Neural cell (in vitro differentiated cells): ENCODE data around the gene EVX1. TPM values are rescaled to one million over a fixed set of nuclear protein-coding genes. Genes with fewer than 3 reads are reported as not detected.

ENCODE experiments used
- H2AFZ ChIP-seq: fragments of 200-600, 300-800 bp; sonication (generic), shearing (Covaris generic); 2 replicates; pipeline ENCODE4 v1.6.0; 2014; ENCODE audit warnings: low read depth, mild to moderate bottlenecking, antibody characterized with exemption, low read length, moderate library complexity
- H3F3A ChIP-seq: fragments of 200-600 bp; shearing (Covaris generic); 2 replicates; pipeline ENCODE4 v1.6.1; 2016; ENCODE audit warnings: mild to moderate bottlenecking, moderate library complexity, mixed read lengths, antibody characterized with exemption, low read length; ENCODE audit not compliant: insufficient read depth, poor library complexity, severe bottlenecking
- H3K27ac ChIP-seq: fragments of 200-600, 300-800 bp; sonication (generic), shearing (Covaris generic); 2 replicates; pipeline ENCODE4 v1.5.1; 2014; ENCODE audit warnings: mild to moderate bottlenecking, low read length, moderate library complexity
- H3K27me3 ChIP-seq: fragments of 300-800, 200-600 bp; sonication (generic), shearing (Covaris generic); 2 replicates; pipeline ENCODE4 v1.6.0; 2014; ENCODE audit warnings: mild to moderate bottlenecking, low read depth, low read length, moderate library complexity; ENCODE audit not compliant: insufficient read depth
- H3K36me3 ChIP-seq: fragments of 300-800, 200-600 bp; sonication (generic), shearing (Covaris generic); 2 replicates; pipeline ENCODE4 v1.5.1; 2014; ENCODE audit warnings: mild to moderate bottlenecking, antibody characterized with exemption, low read length, moderate library complexity; ENCODE audit not compliant: insufficient read depth
- H3K4me2 ChIP-seq: fragments of 300-800, 200-600 bp; sonication (generic), shearing (Covaris generic); 2 replicates; pipeline ENCODE4 v1.6.0; 2014; ENCODE audit warnings: mild to moderate bottlenecking, low read length
- H3K4me3 ChIP-seq: fragments of 300-800, 200-600 bp; sonication (generic), shearing (Covaris generic); 2 replicates; pipeline ENCODE4 v1.5.1; 2014; ENCODE audit warnings: mild to moderate bottlenecking, low read length, moderate library complexity
- H3K79me2 ChIP-seq: fragments of 200-600 bp; shearing (Covaris generic); replicated peaks from 2 replicates; pipeline ENCODE4 v1.6.0; 2014; ENCODE audit warnings: mild to moderate bottlenecking, low read length, moderate library complexity; ENCODE audit not compliant: insufficient read depth
- H3K9ac ChIP-seq: fragments of 300-800, 200-600 bp; sonication (generic), shearing (Covaris generic); 2 replicates; pipeline ENCODE4 v1.6.1; 2016; ENCODE audit warnings: mild to moderate bottlenecking, low read length, mixed read lengths
- H3K9me2 ChIP-seq: fragments of 200-600 bp; shearing (Covaris generic); 2 replicates; pipeline ENCODE4 v1.6.1; 2016; ENCODE audit warnings: mild to moderate bottlenecking, low read length, mixed read lengths; ENCODE audit not compliant: insufficient read depth
- H3K9me3 ChIP-seq: fragments of 200-600, 300-800 bp; sonication (generic), shearing (Covaris generic); 2 replicates; pipeline ENCODE4 v1.6.1; 2016; ENCODE audit warnings: mild to moderate bottlenecking, mixed run types, low read length, moderate library complexity, mixed read lengths
- H4K20me1 ChIP-seq: fragments of 200-600 bp; shearing (Covaris generic); 2 replicates; pipeline ENCODE4 v1.6.1; 2016; ENCODE audit warnings: mild to moderate bottlenecking, mixed run types; ENCODE audit not compliant: insufficient read depth
- EP300 ChIP-seq: fragments of 450-650 bp; conservative IDR thresholded peaks from 2 replicates; pipeline ENCODE4 v1.6.1; 2014; ENCODE audit warnings: antibody characterized with exemption, mild to moderate bottlenecking, moderate library complexity; ENCODE audit not compliant: poor library complexity, severe bottlenecking
- EZH2 ChIP-seq: fragments of 200-600, 300-800 bp; shearing (Covaris generic), sonication (generic); IDR thresholded peaks from 2 replicates; pipeline ENCODE4 v1.6.1; 2014; ENCODE audit warnings: antibody characterized with exemption, low read length, borderline replicate concordance, mild to moderate bottlenecking; ENCODE audit not compliant: insufficient read depth, poor library complexity, severe bottlenecking
- MXI1 ChIP-seq: fragments of 450-650 bp; conservative IDR thresholded peaks from 2 replicates; pipeline ENCODE4 v1.6.1; 2014; ENCODE audit warnings: antibody characterized with exemption, mild to moderate bottlenecking; ENCODE audit not compliant: poor library complexity, severe bottlenecking
- POLR2AphosphoS5 ChIP-seq: IDR thresholded peaks from 2 replicates; pipeline ENCODE4 v1.6.1; 2012
- RAD21 ChIP-seq: fragments of 450-650 bp; conservative IDR thresholded peaks from 2 replicates; pipeline ENCODE4 v1.6.1; 2014; ENCODE audit warnings: antibody characterized with exemption, mild to moderate bottlenecking, moderate library complexity
- SMC3 ChIP-seq: fragments of 450-650 bp; conservative IDR thresholded peaks from 2 replicates; pipeline ENCODE4 v1.6.1; 2014; ENCODE audit warnings: antibody characterized with exemption, mild to moderate bottlenecking, moderate library complexity; ENCODE audit not compliant: poor library complexity
- TAF1 ChIP-seq: IDR thresholded peaks from 2 replicates; pipeline ENCODE4 v1.6.1; 2012; ENCODE audit warnings: low read depth
- polyA plus RNA-seq: library from polyadenylated mRNA; depleted of rRNA; stranded (reverse); fragments of >200 nt; gene quantifications from 2 replicates; pipeline ENCODE4 v1.2.3, GENCODE V29; 2014
- TF ChIP-seq, protein P1 (sequence below): IDR thresholded peaks from 2 replicates; pipeline ENCODE4 v1.6.1; 2012; ENCODE audit warnings: borderline replicate concordance
- TF ChIP-seq, protein P2 (sequence below): fragments of 450-650 bp; IDR thresholded peaks from 2 replicates; pipeline ENCODE4 v1.5.1; 2014; ENCODE audit warnings: antibody characterized with exemption, mild to moderate bottlenecking, moderate library complexity; ENCODE audit not compliant: poor library complexity, severe bottlenecking

EVX1 gene
- polyA plus RNA-seq, 1 donor from 2014 or later = not detected

DNA sequence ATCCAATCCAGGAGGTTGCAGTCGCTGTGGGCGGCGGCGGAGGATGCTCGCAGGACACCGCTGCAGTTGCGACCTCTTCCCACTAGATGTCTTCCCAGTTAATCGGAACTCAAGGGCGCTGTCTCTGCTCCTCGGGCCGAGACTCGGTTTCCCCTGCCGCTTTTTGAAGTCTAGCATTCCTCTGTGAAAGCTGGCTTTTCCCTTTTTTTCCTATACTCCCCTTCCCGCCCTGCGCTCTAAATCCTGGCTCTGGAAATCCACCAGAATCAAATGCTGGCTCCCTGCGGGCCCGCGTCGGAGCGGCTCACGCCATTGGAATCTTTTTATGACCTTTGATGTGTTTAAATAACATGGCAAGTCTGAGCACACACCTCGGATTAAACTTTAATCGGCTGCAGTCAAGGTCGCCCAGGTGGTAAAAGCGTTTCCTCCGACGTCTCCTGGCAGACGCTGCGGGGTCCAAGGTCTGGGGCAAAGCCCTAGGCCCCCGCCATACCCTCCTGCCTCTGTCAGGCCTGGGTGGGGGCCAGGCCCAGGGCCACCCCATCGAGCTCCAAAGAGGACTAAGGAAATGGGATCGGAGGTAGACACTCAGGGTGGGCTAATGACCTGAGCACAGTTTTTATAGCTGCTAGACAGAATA is 32.0 kb upstream of the EVX1 start:
- Histone ChIP-seq H3K27ac (no peak overlapping the region), H3K27me3 (peaks cover 100% of the 10 kb centered on the region), H3K9me2 (no peaks in the 10 kb centered on the region), H4K20me1 (no peaks in the 10 kb centered on the region), H3K4me2 (no peak overlapping the region), H3K4me3 (no peak overlapping the region), H3K9ac (no peak overlapping the region), H3K36me3 (no peaks in the 10 kb centered on the region), H2AFZ (no peak overlapping the region), H3K79me2 (no peaks in the 10 kb centered on the region), H3K9me3 (no peaks in the 10 kb centered on the region), H3F3A (no peaks in the 10 kb centered on the region)
- TF ChIP-seq RAD21 (peak; percentile 67), TAF1 (no peak), MXI1 (no peak), SMC3 (peak; percentile 76)
- TF ChIP-seq, protein P1, sequence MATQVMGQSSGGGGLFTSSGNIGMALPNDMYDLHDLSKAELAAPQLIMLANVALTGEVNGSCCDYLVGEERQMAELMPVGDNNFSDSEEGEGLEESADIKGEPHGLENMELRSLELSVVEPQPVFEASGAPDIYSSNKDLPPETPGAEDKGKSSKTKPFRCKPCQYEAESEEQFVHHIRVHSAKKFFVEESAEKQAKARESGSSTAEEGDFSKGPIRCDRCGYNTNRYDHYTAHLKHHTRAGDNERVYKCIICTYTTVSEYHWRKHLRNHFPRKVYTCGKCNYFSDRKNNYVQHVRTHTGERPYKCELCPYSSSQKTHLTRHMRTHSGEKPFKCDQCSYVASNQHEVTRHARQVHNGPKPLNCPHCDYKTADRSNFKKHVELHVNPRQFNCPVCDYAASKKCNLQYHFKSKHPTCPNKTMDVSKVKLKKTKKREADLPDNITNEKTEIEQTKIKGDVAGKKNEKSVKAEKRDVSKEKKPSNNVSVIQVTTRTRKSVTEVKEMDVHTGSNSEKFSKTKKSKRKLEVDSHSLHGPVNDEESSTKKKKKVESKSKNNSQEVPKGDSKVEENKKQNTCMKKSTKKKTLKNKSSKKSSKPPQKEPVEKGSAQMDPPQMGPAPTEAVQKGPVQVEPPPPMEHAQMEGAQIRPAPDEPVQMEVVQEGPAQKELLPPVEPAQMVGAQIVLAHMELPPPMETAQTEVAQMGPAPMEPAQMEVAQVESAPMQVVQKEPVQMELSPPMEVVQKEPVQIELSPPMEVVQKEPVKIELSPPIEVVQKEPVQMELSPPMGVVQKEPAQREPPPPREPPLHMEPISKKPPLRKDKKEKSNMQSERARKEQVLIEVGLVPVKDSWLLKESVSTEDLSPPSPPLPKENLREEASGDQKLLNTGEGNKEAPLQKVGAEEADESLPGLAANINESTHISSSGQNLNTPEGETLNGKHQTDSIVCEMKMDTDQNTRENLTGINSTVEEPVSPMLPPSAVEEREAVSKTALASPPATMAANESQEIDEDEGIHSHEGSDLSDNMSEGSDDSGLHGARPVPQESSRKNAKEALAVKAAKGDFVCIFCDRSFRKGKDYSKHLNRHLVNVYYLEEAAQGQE = no peak
- TF ChIP-seq, protein P2, sequence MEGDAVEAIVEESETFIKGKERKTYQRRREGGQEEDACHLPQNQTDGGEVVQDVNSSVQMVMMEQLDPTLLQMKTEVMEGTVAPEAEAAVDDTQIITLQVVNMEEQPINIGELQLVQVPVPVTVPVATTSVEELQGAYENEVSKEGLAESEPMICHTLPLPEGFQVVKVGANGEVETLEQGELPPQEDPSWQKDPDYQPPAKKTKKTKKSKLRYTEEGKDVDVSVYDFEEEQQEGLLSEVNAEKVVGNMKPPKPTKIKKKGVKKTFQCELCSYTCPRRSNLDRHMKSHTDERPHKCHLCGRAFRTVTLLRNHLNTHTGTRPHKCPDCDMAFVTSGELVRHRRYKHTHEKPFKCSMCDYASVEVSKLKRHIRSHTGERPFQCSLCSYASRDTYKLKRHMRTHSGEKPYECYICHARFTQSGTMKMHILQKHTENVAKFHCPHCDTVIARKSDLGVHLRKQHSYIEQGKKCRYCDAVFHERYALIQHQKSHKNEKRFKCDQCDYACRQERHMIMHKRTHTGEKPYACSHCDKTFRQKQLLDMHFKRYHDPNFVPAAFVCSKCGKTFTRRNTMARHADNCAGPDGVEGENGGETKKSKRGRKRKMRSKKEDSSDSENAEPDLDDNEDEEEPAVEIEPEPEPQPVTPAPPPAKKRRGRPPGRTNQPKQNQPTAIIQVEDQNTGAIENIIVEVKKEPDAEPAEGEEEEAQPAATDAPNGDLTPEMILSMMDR = peak; percentile 71

DNA sequence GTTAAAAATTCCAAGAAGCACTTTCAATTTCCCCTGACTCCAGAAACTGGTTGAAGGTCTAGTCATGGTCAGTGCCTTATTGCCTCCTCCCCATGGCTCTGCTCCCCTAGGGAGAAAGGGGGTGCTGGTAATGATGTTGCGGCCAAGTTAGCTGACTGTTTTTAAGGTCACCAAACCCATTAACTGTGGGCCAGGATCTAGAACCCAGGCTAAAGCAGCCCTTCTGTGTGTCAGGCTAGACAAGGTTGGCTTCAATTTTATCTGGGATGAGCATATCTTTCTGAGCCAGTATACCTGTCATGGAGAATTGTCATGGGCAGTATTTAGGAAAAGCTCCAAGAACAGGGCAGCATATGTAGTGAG is 31.5 kb upstream of the EVX1 start:
- Histone ChIP-seq H4K20me1 (no peaks in the 10 kb centered on the region), H3K27ac (no peak overlapping the region), H3K79me2 (no peaks in the 10 kb centered on the region), H2AFZ (no peak overlapping the region), H3K36me3 (no peaks in the 10 kb centered on the region), H3F3A (no peaks in the 10 kb centered on the region), H3K9me3 (no peaks in the 10 kb centered on the region), H3K4me2 (no peak overlapping the region), H3K9me2 (no peaks in the 10 kb centered on the region), H3K9ac (no peak overlapping the region), H3K4me3 (no peak overlapping the region), H3K27me3 (peaks cover 100% of the 10 kb centered on the region)
- TF ChIP-seq, protein P2 = no peak
- no peak for TF ChIP-seq POLR2AphosphoS5
- TF ChIP-seq EZH2 = no peak
- TF ChIP-seq, protein P1 = no peak
- TF ChIP-seq SMC3 = no peak
- no peak for TF ChIP-seq TAF1
- no peak for TF ChIP-seq MXI1
- no peak for TF ChIP-seq RAD21
- no peak for TF ChIP-seq EP300
